Activated T-helper 17 cell treated with anti-CD3 and anti-CD28 coated beads, Interleukin-2, amount 50 U/mL, for 72 hours (primary cell): ENCODE results near the gene PTGFR. TPM values are rescaled to one million over a fixed set of nuclear protein-coding genes. Genes with fewer than 3 reads are reported as not detected.

Source experiments
- ATAC-seq: fragments of 150-1000 bp; cut with Tn5 transposase; replicated peaks from 2 replicates; pipeline ENCODE4 v1.10.0; 2021; ENCODE audit warnings: mild to moderate bottlenecking, moderate library complexity
- H3K27ac Mint-ChIP-seq: one replicate; pipeline ENCODE4 v1.8.0; 2022; ENCODE audit warnings: mixed read lengths
- H3K27me3 Mint-ChIP-seq: one replicate; pipeline ENCODE4 v1.8.0; 2022; ENCODE audit warnings: mixed read lengths
- H3K36me3 Mint-ChIP-seq: one replicate; pipeline ENCODE4 v1.8.0; 2022; ENCODE audit warnings: low read depth, mild to moderate bottlenecking, mixed read lengths
- H3K4me1 Mint-ChIP-seq: one replicate; pipeline ENCODE4 v1.8.0; 2022; ENCODE audit warnings: mixed read lengths
- H3K4me3 Mint-ChIP-seq: one replicate; pipeline ENCODE4 v1.8.0; 2022; ENCODE audit warnings: mild to moderate bottlenecking, mixed read lengths
- H3K9me3 Mint-ChIP-seq: one replicate; pipeline ENCODE4 v1.8.0; 2022; ENCODE audit warnings: mixed read lengths
- total RNA-seq, 2 donors: library from RNA; stranded (reverse); gene quantifications; one replicate each; pipeline ENCODE4 v1.2.3, GENCODE V29; 2022

Gene PTGFR
- total RNA-seq: not detected

- ATAC-seq: no peak
- H3K4me1 Mint-ChIP-seq: no peaks in the 10 kb centered on the region
- H3K4me3 Mint-ChIP-seq: no peak within 1 kb of the TSS
- no peaks in the 10 kb centered on the region for H3K36me3 Mint-ChIP-seq
- H3K27me3 Mint-ChIP-seq: peaks cover 30% of the 10 kb centered on the region
- H3K9me3 Mint-ChIP-seq: no peaks in the 10 kb centered on the region
- no peak within 1 kb of the TSS for H3K27ac Mint-ChIP-seq
Measured at GRCh38 chr1:78490861-78491450, at the start of gene PTGFR. PTGFR (plus strand) TSS chr1:78490974; CDS start chr1:78492744, 1,770 bp downstream.

GRCh38 chr1:78441921-78442320 lies 48.9 kb upstream of the PTGFR start:
- Mint-ChIP-seq H3K4me3 (no peak overlapping the region), H3K27ac (no peak overlapping the region), H3K27me3 (peaks cover 3% of the 10 kb centered on the region), H3K4me1 (no peaks in the 10 kb centered on the region), H3K36me3 (no peaks in the 10 kb centered on the region), H3K9me3 (peaks cover 3% of the 10 kb centered on the region)
- ATAC-seq: no peak

- H3K4me3 Mint-ChIP-seq: no peak overlapping the region
- no peak for ATAC-seq
- no peaks in the 10 kb centered on the region for H3K27me3 Mint-ChIP-seq
- H3K27ac Mint-ChIP-seq: no peak overlapping the region
- no peaks in the 10 kb centered on the region for H3K36me3 Mint-ChIP-seq
- H3K4me1 Mint-ChIP-seq: no peaks in the 10 kb centered on the region
- H3K9me3 Mint-ChIP-seq: peaks cover 3% of the 10 kb centered on the region
Measured at GRCh38 chr1:78447086-78447485, 43.7 kb upstream of the PTGFR start.

- no peak for ATAC-seq
- Mint-ChIP-seq H3K36me3 (no peaks in the 10 kb centered on the region), H3K4me1 (no peaks in the 10 kb centered on the region), H3K4me3 (no peak overlapping the region), H3K27me3 (peaks cover 8% of the 10 kb centered on the region), H3K27ac (no peak overlapping the region), H3K9me3 (peaks cover 14% of the 10 kb centered on the region)
Measured at GRCh38 chr1:78464449-78464891, 26.3 kb upstream of the PTGFR start.

- Mint-ChIP-seq H3K27ac (no peak overlapping the region), H3K27me3 (peaks cover 8% of the 10 kb centered on the region), H3K36me3 (no peaks in the 10 kb centered on the region), H3K4me3 (no peak overlapping the region), H3K4me1 (no peaks in the 10 kb centered on the region), H3K9me3 (peaks cover 10% of the 10 kb centered on the region)
- no peak for ATAC-seq
Measured at GRCh38 chr1:78465143-78465542, 25.6 kb upstream of the PTGFR start.

GRCh38 chr1:78468521-78468920 lies 22.3 kb upstream of the PTGFR start:
- ATAC-seq: no peak
- no peaks in the 10 kb centered on the region for H3K4me1 Mint-ChIP-seq
- H3K36me3 Mint-ChIP-seq: no peaks in the 10 kb centered on the region
- no peak overlapping the region for H3K27ac Mint-ChIP-seq
- H3K9me3 Mint-ChIP-seq: peaks cover 7% of the 10 kb centered on the region
- no peak overlapping the region for H3K4me3 Mint-ChIP-seq
- H3K27me3 Mint-ChIP-seq: peaks cover 8% of the 10 kb centered on the region

- no peak overlapping the region for H3K27ac Mint-ChIP-seq
- no peaks in the 10 kb centered on the region for H3K4me1 Mint-ChIP-seq
- H3K36me3 Mint-ChIP-seq: no peaks in the 10 kb centered on the region
- ATAC-seq: no peak
- peaks cover 8% of the 10 kb centered on the region for H3K27me3 Mint-ChIP-seq
- H3K9me3 Mint-ChIP-seq: peaks cover 4% of the 10 kb centered on the region
- H3K4me3 Mint-ChIP-seq: no peak overlapping the region
Measured at GRCh38 chr1:78469576-78469975, 21.2 kb upstream of the PTGFR start.

GRCh38 chr1:78471890-78472620 lies 18.7 kb upstream of the PTGFR start:
- no peak for ATAC-seq
- H3K27ac Mint-ChIP-seq: no peak overlapping the region
- H3K4me1 Mint-ChIP-seq: no peaks in the 10 kb centered on the region

GRCh38 chr1:78472851-78473496 lies 17.8 kb upstream of the PTGFR start:
- Mint-ChIP-seq H3K27ac (no peak overlapping the region), H3K36me3 (no peaks in the 10 kb centered on the region), H3K27me3 (peaks cover 6% of the 10 kb centered on the region), H3K4me1 (no peaks in the 10 kb centered on the region), H3K9me3 (no peaks in the 10 kb centered on the region), H3K4me3 (no peak overlapping the region)
- ATAC-seq: no peak

More at GRCh38 chr1:78471890-78472620, 18.7 kb upstream of the PTGFR start:
- H3K36me3 Mint-ChIP-seq: no peaks in the 10 kb centered on the region
- H3K9me3 Mint-ChIP-seq: no peaks in the 10 kb centered on the region
- peaks cover 9% of the 10 kb centered on the region for H3K27me3 Mint-ChIP-seq
- H3K4me3 Mint-ChIP-seq: no peak overlapping the region

GRCh38 chr1:78474092-78474491 lies 16.7 kb upstream of the PTGFR start:
- Mint-ChIP-seq H3K27me3 (peaks cover 6% of the 10 kb centered on the region), H3K36me3 (no peaks in the 10 kb centered on the region), H3K4me1 (no peaks in the 10 kb centered on the region), H3K4me3 (no peak overlapping the region), H3K9me3 (no peaks in the 10 kb centered on the region), H3K27ac (no peak overlapping the region)
- ATAC-seq: no peak

GRCh38 chr1:78475888-78476610 lies 14.7 kb upstream of the PTGFR start:
- no peak for ATAC-seq
- no peaks in the 10 kb centered on the region for H3K9me3 Mint-ChIP-seq
- H3K27ac Mint-ChIP-seq: no peak overlapping the region
- H3K4me1 Mint-ChIP-seq: no peaks in the 10 kb centered on the region
- no peak overlapping the region for H3K4me3 Mint-ChIP-seq
- H3K36me3 Mint-ChIP-seq: no peaks in the 10 kb centered on the region
- H3K27me3 Mint-ChIP-seq: peaks cover 6% of the 10 kb centered on the region

GRCh38 chr1:78483903-78484302 lies 6.9 kb upstream of the PTGFR start:
- Mint-ChIP-seq H3K36me3 (no peaks in the 10 kb centered on the region), H3K4me3 (no peak overlapping the region), H3K27me3 (peaks cover 15% of the 10 kb centered on the region), H3K27ac (no peak overlapping the region), H3K4me1 (no peaks in the 10 kb centered on the region), H3K9me3 (peaks cover 6% of the 10 kb centered on the region)
- ATAC-seq: no peak

GRCh38 chr1:78491451-78492071 lies 787 bp downstream of the PTGFR start:
- Mint-ChIP-seq H3K27me3 (peaks cover 30% of the 10 kb centered on the region), H3K27ac (no peak overlapping the region), H3K9me3 (no peaks in the 10 kb centered on the region), H3K4me3 (no peak overlapping the region), H3K36me3 (no peaks in the 10 kb centered on the region), H3K4me1 (no peaks in the 10 kb centered on the region)
- no peak for ATAC-seq

GRCh38 chr1:78492386-78492950 lies 1.7 kb downstream of the PTGFR start:
- Mint-ChIP-seq H3K4me1 (no peaks in the 10 kb centered on the region), H3K9me3 (no peaks in the 10 kb centered on the region), H3K4me3 (no peak overlapping the region), H3K27ac (no peak overlapping the region), H3K27me3 (peaks cover 30% of the 10 kb centered on the region), H3K36me3 (no peaks in the 10 kb centered on the region)
- no peak for ATAC-seq
